Skeletal muscle tissue (tissue), 4 donors: ENCODE results near the gene SNX6. TPM values are rescaled to one million over a fixed set of nuclear protein-coding genes. Genes with fewer than 3 reads are reported as not detected.

Experiments used
- H3K27ac ChIP-seq: one replicate; pipeline ENCODE4 v1.7.0; 2013; ENCODE audit warnings: mild to moderate bottlenecking, low read depth, low read length, inconsistent platforms
- H3K27me3 ChIP-seq, 3 donors: one replicate each; pipeline ENCODE4 v1.7.0; 2013; ENCODE audit warnings: low read length in 3 of 3; ENCODE audit not compliant: control insufficient read depth in 3 of 3, insufficient read depth in 3 of 3
- H3K36me3 ChIP-seq, 3 donors: one replicate each; pipeline ENCODE4 v1.7.0; 2013; ENCODE audit warnings: low read length in 3 of 3; ENCODE audit not compliant: control insufficient read depth in 3 of 3, insufficient read depth in 3 of 3
- H3K4me1 ChIP-seq, 3 donors: one replicate each; pipeline ENCODE4 v1.7.0; 2013; ENCODE audit warnings: low read length in 3 of 3, mild to moderate bottlenecking in 3 of 3; ENCODE audit not compliant: control insufficient read depth in 3 of 3, insufficient read depth in 3 of 3
- H3K4me3 ChIP-seq, 3 donors: one replicate each; pipeline ENCODE4 v1.7.0; 2013; ENCODE audit warnings: low read length in 3 of 3
- H3K9ac ChIP-seq, 3 donors: one replicate each; pipeline ENCODE4 v1.7.0; 2013; ENCODE audit warnings: low read length in 3 of 3, mild to moderate bottlenecking in 3 of 3, moderate library complexity in 2 of 3, low read depth in 1 of 3
- H3K9me3 ChIP-seq, 3 donors: one replicate each; pipeline ENCODE4 v1.7.0; 2013; ENCODE audit warnings: low read length in 3 of 3; ENCODE audit not compliant: control insufficient read depth in 3 of 3
- total RNA-seq: library from RNA; depleted of rRNA; stranded (reverse); fragments of >200 nt; gene quantifications from one replicate; pipeline ENCODE4 v1.2.3, GENCODE V29; 2014
- donor health status: Osteomylitis.

The SNX6 gene
- total RNA-seq, 1 donor from 2014 or later: 82.5 TPM

- Histone ChIP-seq H3K27me3 (no peaks in the 10 kb centered on the region), H3K9me3 (no peaks in the 10 kb centered on the region), H3K4me1 (peaks cover 0 to 3% (median 0%) of the 10 kb centered on the region in 3 donors), H3K27ac (no peak overlapping the region), H3K9ac (no peak overlapping the region), H3K36me3 (peaks cover 3 to 7% (median 4%) of the 10 kb centered on the region in 3 donors), H3K4me3 (no peak overlapping the region)
Measured at GRCh38 chr14:34619471-34619870, 10.5 kb downstream of the SNX6 start.

DNA sequence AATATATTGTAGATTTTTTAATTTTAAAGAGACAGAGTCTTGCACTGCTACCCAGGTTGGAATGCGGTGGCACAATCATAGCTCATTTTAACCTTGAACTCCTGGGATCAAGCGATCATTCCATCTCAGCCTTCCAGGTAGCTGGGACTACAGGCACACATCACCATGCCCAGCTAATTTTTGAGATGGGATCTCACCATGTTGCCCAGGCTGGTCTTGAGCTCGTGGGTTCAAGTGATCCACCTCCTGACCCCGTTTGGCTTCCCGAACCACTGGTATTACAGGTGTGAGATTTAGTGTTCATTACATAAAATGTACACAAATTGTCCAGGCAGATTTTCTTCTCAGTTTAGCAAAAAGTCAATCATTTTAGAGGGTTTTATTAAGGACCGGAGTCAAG is 13.6 kb downstream of the SNX6 start:
- no peaks in the 10 kb centered on the region for H3K27me3 ChIP-seq
- no peak overlapping the region for H3K4me3 ChIP-seq
- H3K9ac ChIP-seq: no peak overlapping the region
- H3K4me1 ChIP-seq: peaks cover 0 to 3% (median 0%) of the 10 kb centered on the region in 3 donors
- no peak overlapping the region for H3K27ac ChIP-seq
- H3K9me3 ChIP-seq: no peaks in the 10 kb centered on the region
- H3K36me3 ChIP-seq: peaks cover 0 to 5% (median 0%) of the 10 kb centered on the region in 3 donors

DNA sequence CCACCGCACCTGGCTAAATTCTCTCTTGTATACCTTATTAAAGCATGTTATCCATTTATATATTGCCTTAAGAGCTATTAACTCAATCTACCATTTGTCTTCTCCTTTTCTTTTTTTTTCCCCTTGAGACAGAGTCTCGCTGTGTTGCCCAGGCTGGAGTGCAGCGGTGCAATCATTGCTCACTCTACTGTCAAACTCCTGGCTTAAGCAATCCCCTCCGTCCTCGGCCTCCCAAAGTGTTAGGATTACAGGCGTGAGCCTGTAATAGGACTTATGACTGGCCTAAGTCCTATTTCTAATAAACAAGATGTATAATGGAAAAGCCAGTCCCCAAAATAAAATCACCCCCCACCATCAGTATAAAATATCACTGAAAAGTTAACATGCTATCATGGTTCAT is 14.4 kb downstream of the SNX6 start:
- H3K4me3 ChIP-seq: no peak overlapping the region
- H3K9ac ChIP-seq: no peak overlapping the region
- peaks cover 0 to 3% (median 0%) of the 10 kb centered on the region in 3 donors for H3K4me1 ChIP-seq
- peaks cover 0 to 3% (median 0%) of the 10 kb centered on the region in 3 donors for H3K36me3 ChIP-seq
- no peaks in the 10 kb centered on the region for H3K9me3 ChIP-seq
- no peak overlapping the region for H3K27ac ChIP-seq
- H3K27me3 ChIP-seq: no peaks in the 10 kb centered on the region

- H3K4me3 ChIP-seq: no peak overlapping the region
- H3K36me3 ChIP-seq: peaks cover 0 to 3% (median 2%) of the 10 kb centered on the region in 3 donors
- no peaks in the 10 kb centered on the region for H3K27me3 ChIP-seq
- H3K9me3 ChIP-seq: no peaks in the 10 kb centered on the region
- no peak overlapping the region for H3K9ac ChIP-seq
- H3K27ac ChIP-seq: no peak overlapping the region
- no peaks in the 10 kb centered on the region for H3K4me1 ChIP-seq
Measured at GRCh38 chr14:34614638-34615037, 15.3 kb downstream of the SNX6 start.

GRCh38 chr14:34610101-34610500 is 19.8 kb downstream of the SNX6 start:
- Histone ChIP-seq H3K4me3 (no peak overlapping the region), H3K27me3 (no peaks in the 10 kb centered on the region), H3K27ac (no peak overlapping the region), H3K9me3 (no peaks in the 10 kb centered on the region), H3K9ac (no peak overlapping the region), H3K4me1 (no peaks in the 10 kb centered on the region), H3K36me3 (peaks cover 6 to 31% (median 19%) of the 10 kb centered on the region in 3 donors)

DNA sequence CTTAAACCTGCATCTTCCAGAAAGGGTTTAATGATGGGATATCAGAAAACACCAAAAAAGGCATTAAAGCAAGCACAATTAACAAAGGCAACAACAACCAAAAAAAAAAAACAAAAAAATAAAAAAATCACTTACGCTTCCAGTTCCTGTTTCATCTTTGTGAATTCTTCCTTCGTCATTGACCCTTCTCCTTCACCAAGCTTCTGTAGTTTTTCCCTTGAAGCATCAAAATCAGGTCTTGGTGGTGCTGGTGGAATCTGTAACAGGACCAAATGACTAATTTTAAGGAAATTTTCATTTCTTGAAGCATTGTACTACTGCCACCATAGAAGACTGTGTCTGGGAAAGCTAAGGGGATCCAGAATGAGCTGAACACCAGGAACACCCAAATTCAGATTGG is 24.5 kb downstream of the SNX6 start:
- Histone ChIP-seq H3K4me1 (no peaks in the 10 kb centered on the region), H3K36me3 (peaks cover 19 to 53% (median 49%) of the 10 kb centered on the region in 3 donors), H3K27me3 (no peaks in the 10 kb centered on the region), H3K9me3 (no peaks in the 10 kb centered on the region), H3K4me3 (no peak overlapping the region), H3K9ac (no peak overlapping the region), H3K27ac (no peak overlapping the region)

DNA sequence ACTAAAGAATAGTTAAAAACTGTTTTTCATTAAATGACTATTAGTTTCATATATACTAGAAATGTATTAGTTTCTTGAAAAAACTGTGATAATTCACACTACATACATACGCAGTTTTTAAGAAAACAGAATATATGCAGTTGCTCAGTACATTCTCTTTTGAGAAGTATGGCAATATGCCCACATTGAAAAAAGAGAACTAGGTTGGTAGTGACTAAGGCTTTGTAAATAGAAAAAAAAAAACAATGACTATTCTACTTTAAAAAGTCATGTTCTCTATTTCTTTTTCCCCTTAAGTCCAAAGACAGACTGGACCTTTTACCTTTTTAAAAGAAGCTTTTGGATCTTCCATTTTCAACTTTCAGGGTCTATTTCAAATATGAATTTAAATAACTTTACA is 25.0 kb downstream of the SNX6 start:
- H3K27ac ChIP-seq: no peak overlapping the region
- no peak overlapping the region for H3K4me3 ChIP-seq
- no peaks in the 10 kb centered on the region for H3K27me3 ChIP-seq
- no peak overlapping the region for H3K9ac ChIP-seq
- H3K4me1 ChIP-seq: no peaks in the 10 kb centered on the region
- no peaks in the 10 kb centered on the region for H3K9me3 ChIP-seq
- peaks cover 23 to 57% (median 54%) of the 10 kb centered on the region in 3 donors for H3K36me3 ChIP-seq

- no peak overlapping the region for H3K4me3 ChIP-seq
- H3K9me3 ChIP-seq: no peaks in the 10 kb centered on the region
- no peak overlapping the region for H3K27ac ChIP-seq
- peaks cover 0 to 10% (median 9%) of the 10 kb centered on the region in 3 donors for H3K4me1 ChIP-seq
- no peaks in the 10 kb centered on the region for H3K27me3 ChIP-seq
- peaks cover 47 to 53% (median 53%) of the 10 kb centered on the region in 3 donors for H3K36me3 ChIP-seq
- no peak overlapping the region for H3K9ac ChIP-seq
Measured at GRCh38 chr14:34596891-34597290, 33.1 kb downstream of the SNX6 start.

GRCh38 chr14:34593740-34594375 is 36.1 kb downstream of the SNX6 start:
- H3K4me3 ChIP-seq: no peak overlapping the region
- peak overlapping the region; percentile 37 for H3K27ac ChIP-seq
- no peaks in the 10 kb centered on the region for H3K27me3 ChIP-seq
- no peaks in the 10 kb centered on the region for H3K9me3 ChIP-seq
- H3K36me3 ChIP-seq: peaks cover 39 to 53% (median 47%) of the 10 kb centered on the region in 3 donors
- H3K4me1 ChIP-seq: peaks cover 0 to 11% (median 10%) of the 10 kb centered on the region in 3 donors
- no peak overlapping the region for H3K9ac ChIP-seq

GRCh38 chr14:34592623-34593022 is 37.3 kb downstream of the SNX6 start:
- H3K9ac ChIP-seq: peak overlapping the region in 1 of 3 donors; percentile 50
- peaks cover 0 to 11% (median 10%) of the 10 kb centered on the region in 3 donors for H3K4me1 ChIP-seq
- H3K27me3 ChIP-seq: no peaks in the 10 kb centered on the region
- H3K9me3 ChIP-seq: no peaks in the 10 kb centered on the region
- H3K36me3 ChIP-seq: peaks cover 33 to 43% (median 40%) of the 10 kb centered on the region in 3 donors
- H3K4me3 ChIP-seq: peak overlapping the region in 1 of 3 donors; percentile 35
- peak overlapping the region; percentile 68 for H3K27ac ChIP-seq
